ENCODE results near the gene EPG5.
A peak's percentile ranks its signal among the peaks of the same experiment; 100 is the strongest.

DNA sequence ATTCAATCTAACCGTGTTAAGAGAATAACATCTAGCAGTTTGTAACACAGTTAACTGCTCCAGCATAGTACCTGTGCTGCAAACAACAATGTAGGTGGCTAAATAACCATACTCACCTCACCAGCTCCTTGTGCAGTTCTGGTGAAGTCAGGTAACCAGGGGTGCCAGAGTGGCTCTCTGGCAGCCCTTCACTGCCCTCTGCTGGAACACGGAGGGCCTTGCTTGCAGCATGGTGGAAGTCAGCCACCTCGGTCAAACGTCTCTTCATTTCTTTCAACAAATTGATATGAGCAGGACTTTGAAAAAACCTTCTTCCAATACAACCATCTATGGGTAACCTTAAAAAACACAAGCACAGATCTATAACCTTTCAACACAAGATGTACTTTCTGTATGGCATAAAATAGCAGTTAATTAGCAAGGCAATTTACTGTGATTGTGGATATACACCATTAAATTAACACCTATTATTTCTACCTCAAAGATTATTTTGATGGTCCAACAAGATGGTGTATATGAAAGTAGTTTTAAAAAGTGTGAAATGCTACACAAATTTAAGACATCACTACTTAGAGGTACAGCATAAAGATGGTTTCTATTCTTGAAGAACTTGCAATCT is 56.6 kb downstream of the EPG5 start:
- TF ChIP-seq, protein P1, sequence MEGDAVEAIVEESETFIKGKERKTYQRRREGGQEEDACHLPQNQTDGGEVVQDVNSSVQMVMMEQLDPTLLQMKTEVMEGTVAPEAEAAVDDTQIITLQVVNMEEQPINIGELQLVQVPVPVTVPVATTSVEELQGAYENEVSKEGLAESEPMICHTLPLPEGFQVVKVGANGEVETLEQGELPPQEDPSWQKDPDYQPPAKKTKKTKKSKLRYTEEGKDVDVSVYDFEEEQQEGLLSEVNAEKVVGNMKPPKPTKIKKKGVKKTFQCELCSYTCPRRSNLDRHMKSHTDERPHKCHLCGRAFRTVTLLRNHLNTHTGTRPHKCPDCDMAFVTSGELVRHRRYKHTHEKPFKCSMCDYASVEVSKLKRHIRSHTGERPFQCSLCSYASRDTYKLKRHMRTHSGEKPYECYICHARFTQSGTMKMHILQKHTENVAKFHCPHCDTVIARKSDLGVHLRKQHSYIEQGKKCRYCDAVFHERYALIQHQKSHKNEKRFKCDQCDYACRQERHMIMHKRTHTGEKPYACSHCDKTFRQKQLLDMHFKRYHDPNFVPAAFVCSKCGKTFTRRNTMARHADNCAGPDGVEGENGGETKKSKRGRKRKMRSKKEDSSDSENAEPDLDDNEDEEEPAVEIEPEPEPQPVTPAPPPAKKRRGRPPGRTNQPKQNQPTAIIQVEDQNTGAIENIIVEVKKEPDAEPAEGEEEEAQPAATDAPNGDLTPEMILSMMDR (conservative IDR thresholded peaks at IDR 0.05): peak; percentile 91
- TF ChIP-seq ZFX (IDR thresholded peaks at IDR 0.05): no peak

All from C4-2B (cell line).